KMS-11 (cell line): ENCODE results near the gene CNTNAP5.

Experiments used
- H2AFZ ChIP-seq: fragments of 200-600 bp; sonication (generic); 2 replicates; pipeline ENCODE4 v1.6.1; 2016; ENCODE audit warnings: antibody characterized with exemption, mixed run types, low read depth
- H3K27ac ChIP-seq: fragments of 200-600 bp; sonication (generic); 2 replicates; pipeline ENCODE4 v1.6.1; 2016; ENCODE audit warnings: mild to moderate bottlenecking, mixed run types
- H3K27me3 ChIP-seq: fragments of 200-600 bp; sonication (generic); 2 replicates; pipeline ENCODE4 v1.6.1; 2017; ENCODE audit warnings: mild to moderate bottlenecking, low read depth, mixed run types, moderate library complexity; ENCODE audit not compliant: insufficient read depth
- H3K36me3 ChIP-seq: fragments of 200-600 bp; sonication (generic); 2 replicates; pipeline ENCODE4 v1.6.1; 2017; ENCODE audit warnings: mild to moderate bottlenecking, mixed run types; ENCODE audit not compliant: insufficient read depth
- H3K4me1 ChIP-seq: fragments of 200-600 bp; sonication (generic); 2 replicates; pipeline ENCODE4 v1.6.1; 2016; ENCODE audit warnings: mild to moderate bottlenecking, low read depth, mixed run types; ENCODE audit not compliant: poor library complexity, severe bottlenecking
- H3K4me2 ChIP-seq: fragments of 200-600 bp; sonication (generic); 2 replicates; pipeline ENCODE4 v1.7.0; 2016; ENCODE audit warnings: mild to moderate bottlenecking, mixed run types
- H3K4me3 ChIP-seq: fragments of 200-600 bp; sonication (generic); IDR thresholded peaks from 2 replicates; pipeline ENCODE4 v1.6.1; 2017; ENCODE audit warnings: low read depth, low read length, mixed read lengths; ENCODE audit not compliant: insufficient read depth
- H3K79me2 ChIP-seq: fragments of 200-600 bp; sonication (generic); 2 replicates; pipeline ENCODE4 v1.6.1; 2016; ENCODE audit warnings: low read depth, mixed run types; ENCODE audit not compliant: insufficient read depth
- H3K9ac ChIP-seq: fragments of 200-600 bp; sonication (generic); 2 replicates; pipeline ENCODE4 v1.6.1; 2016; ENCODE audit warnings: mild to moderate bottlenecking, mixed run types
- H4K20me1 ChIP-seq: fragments of 200-600 bp; sonication (generic); 2 replicates; pipeline ENCODE4 v1.6.1; 2016; ENCODE audit warnings: mild to moderate bottlenecking, mixed run types; ENCODE audit not compliant: insufficient read depth
- CTCF ChIP-seq: fragments of 200-600 bp; sonication (generic); conservative IDR thresholded peaks from 2 replicates; pipeline ENCODE4 v1.6.1; 2017; ENCODE audit warnings: low read depth, mild to moderate bottlenecking, antibody characterized with exemption, low read length, moderate library complexity, mixed read lengths

CNTNAP5 gene

DNA sequence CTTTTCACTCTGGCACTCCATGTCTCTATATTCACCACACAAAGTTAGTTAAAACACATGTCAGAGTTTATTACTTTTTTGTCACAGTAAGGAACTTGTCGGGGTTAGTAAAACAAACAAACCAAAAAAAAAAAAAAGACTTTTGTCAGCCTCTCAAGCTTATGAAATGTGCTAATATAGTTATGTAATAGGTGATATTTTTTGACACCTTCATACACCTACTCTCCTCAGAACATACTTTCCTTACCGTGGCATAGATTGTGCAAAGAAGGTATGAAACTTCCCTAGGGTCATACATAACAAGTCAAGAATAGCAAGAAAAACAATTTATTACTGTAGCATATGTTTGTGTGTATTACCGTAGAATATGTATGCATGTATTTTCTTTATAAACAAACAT lies 633.3 kb downstream of the CNTNAP5 start:
- no peak overlapping the region for H3K9ac ChIP-seq
- no peaks in the 10 kb centered on the region for H4K20me1 ChIP-seq
- no peaks in the 10 kb centered on the region for H3K79me2 ChIP-seq
- no peak overlapping the region for H3K4me2 ChIP-seq
- no peak for TF ChIP-seq CTCF
- no peaks in the 10 kb centered on the region for H3K27me3 ChIP-seq
- H3K4me3 ChIP-seq: no peak overlapping the region
- H3K4me1 ChIP-seq: no peaks in the 10 kb centered on the region
- H2AFZ ChIP-seq: no peak overlapping the region
- H3K27ac ChIP-seq: no peak overlapping the region
- no peaks in the 10 kb centered on the region for H3K36me3 ChIP-seq

- no peaks in the 10 kb centered on the region for H3K27me3 ChIP-seq
- no peaks in the 10 kb centered on the region for H4K20me1 ChIP-seq
- no peak overlapping the region for H2AFZ ChIP-seq
- no peaks in the 10 kb centered on the region for H3K79me2 ChIP-seq
- H3K4me1 ChIP-seq: no peaks in the 10 kb centered on the region
- H3K4me3 ChIP-seq: no peak overlapping the region
- TF ChIP-seq CTCF: no peak
- no peak overlapping the region for H3K27ac ChIP-seq
- H3K36me3 ChIP-seq: no peaks in the 10 kb centered on the region
- no peak overlapping the region for H3K4me2 ChIP-seq
- H3K9ac ChIP-seq: no peak overlapping the region
Measured at GRCh38 chr2:124661558-124661957, 636.5 kb downstream of the CNTNAP5 start.

DNA sequence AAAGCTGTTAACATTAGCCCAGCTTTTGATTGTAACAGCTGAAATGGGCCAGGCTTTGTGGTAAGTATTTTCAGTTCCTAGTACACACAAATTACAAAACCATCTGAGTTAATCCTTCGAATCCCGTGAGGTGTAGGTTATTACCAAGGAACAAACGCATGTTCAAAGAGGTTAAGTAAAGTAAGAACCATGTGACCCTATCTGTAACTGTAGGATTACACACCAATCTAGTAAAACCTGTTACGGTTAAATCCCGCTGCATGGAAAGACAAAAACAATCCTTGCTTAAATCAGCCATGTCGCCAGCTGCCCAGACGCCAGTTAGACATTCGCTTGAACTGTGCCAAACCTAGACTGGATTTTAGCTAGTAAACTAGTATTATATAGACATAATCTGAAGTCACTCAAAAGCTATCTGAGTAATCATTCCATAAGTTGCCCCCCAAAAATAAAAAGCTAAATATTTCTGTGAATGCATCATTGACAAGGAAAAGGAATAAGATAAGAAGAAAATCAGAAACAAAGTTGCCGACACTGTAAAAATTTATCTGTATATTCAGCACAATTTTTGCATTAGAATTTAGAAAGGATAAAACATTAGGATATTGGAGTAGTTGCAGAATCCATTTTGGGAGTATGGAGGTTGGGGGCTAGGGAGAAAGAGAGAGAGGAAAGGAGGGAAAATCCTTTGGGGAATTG lies 638.0 kb downstream of the CNTNAP5 start:
- no peak for TF ChIP-seq CTCF
- no peaks in the 10 kb centered on the region for H3K4me1 ChIP-seq

GRCh38 chr2:124663645-124663997 lies 638.5 kb downstream of the CNTNAP5 start:
- Histone ChIP-seq H3K4me2 (no peak overlapping the region), H2AFZ (no peak overlapping the region), H3K27ac (no peak overlapping the region)

More for the DNA sequence above, 638.0 kb downstream of the CNTNAP5 start:
- no peak overlapping the region for H3K4me3 ChIP-seq
- no peak overlapping the region for H3K4me2 ChIP-seq
- H4K20me1 ChIP-seq: no peaks in the 10 kb centered on the region
- no peaks in the 10 kb centered on the region for H3K36me3 ChIP-seq
- H2AFZ ChIP-seq: no peak overlapping the region
- no peaks in the 10 kb centered on the region for H3K79me2 ChIP-seq
- H3K27ac ChIP-seq: no peak overlapping the region
- no peak overlapping the region for H3K9ac ChIP-seq
- H3K27me3 ChIP-seq: no peaks in the 10 kb centered on the region

More at GRCh38 chr2:124663645-124663997, 638.5 kb downstream of the CNTNAP5 start:
- no peaks in the 10 kb centered on the region for H3K36me3 ChIP-seq
- no peaks in the 10 kb centered on the region for H3K27me3 ChIP-seq
- no peak overlapping the region for H3K9ac ChIP-seq
- no peak overlapping the region for H3K4me3 ChIP-seq
- H3K4me1 ChIP-seq: no peaks in the 10 kb centered on the region
- H4K20me1 ChIP-seq: no peaks in the 10 kb centered on the region
- no peaks in the 10 kb centered on the region for H3K79me2 ChIP-seq
- TF ChIP-seq CTCF: no peak
